Measurements from ENCODE around the gene KRT10.

KRT10 gene

DNA sequence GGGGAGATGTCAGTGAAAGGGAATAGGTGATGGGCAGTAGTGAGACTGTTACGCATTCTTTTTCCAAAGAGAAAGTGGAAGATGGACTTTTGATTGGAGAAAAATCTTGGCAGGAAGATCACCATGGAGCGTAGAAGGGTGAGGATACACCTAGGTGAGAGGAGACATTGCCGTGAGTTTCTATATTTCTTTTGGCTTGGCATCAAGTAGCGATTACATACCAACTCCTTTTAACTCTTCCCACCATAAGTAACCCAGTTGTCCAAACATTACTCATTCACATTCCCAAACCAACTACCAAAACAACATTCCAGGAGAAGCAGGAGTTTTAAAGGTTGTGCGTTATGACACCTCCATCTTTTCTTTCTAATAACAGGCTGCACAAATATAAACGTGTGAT is 11.9 kb downstream of the KRT10 start:
- TF ChIP-seq, protein P1, sequence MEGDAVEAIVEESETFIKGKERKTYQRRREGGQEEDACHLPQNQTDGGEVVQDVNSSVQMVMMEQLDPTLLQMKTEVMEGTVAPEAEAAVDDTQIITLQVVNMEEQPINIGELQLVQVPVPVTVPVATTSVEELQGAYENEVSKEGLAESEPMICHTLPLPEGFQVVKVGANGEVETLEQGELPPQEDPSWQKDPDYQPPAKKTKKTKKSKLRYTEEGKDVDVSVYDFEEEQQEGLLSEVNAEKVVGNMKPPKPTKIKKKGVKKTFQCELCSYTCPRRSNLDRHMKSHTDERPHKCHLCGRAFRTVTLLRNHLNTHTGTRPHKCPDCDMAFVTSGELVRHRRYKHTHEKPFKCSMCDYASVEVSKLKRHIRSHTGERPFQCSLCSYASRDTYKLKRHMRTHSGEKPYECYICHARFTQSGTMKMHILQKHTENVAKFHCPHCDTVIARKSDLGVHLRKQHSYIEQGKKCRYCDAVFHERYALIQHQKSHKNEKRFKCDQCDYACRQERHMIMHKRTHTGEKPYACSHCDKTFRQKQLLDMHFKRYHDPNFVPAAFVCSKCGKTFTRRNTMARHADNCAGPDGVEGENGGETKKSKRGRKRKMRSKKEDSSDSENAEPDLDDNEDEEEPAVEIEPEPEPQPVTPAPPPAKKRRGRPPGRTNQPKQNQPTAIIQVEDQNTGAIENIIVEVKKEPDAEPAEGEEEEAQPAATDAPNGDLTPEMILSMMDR (IDR thresholded peaks at IDR 0.05) = no peak

DNA sequence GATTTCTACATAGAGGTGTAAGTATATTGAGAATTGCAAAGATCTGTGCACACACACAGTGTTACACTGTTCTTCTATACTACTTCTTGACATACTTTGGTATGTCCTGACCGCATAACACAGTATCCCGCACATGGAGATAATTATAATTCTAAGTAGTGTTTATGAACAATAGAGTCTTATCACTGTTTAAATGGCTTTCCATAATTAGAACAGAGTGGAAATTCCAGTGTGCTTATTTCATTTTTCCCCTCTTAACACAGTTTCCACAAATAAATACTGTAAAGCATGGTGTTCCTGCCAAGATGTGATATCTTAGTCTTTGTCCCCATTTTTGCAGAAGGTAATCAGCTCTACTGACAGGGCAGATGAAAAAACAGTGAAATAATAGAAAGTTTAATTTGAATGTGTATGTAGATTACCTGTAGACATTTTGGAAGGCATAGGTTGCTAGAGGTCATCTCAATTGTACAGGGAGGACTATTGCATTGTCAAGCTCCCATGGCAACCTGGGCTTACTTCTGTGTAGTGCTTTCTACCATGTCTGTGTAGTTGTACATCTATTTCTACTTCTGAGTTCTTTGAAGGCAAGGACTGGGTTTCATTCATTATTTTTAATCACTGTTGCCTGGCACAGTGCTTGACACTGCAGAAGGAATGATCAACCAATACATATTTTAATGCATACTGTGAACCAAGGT is 12.5 kb downstream of the KRT10 start:
- TF ChIP-seq, protein P1 (IDR thresholded peaks at IDR 0.05) = no peak

DNA sequence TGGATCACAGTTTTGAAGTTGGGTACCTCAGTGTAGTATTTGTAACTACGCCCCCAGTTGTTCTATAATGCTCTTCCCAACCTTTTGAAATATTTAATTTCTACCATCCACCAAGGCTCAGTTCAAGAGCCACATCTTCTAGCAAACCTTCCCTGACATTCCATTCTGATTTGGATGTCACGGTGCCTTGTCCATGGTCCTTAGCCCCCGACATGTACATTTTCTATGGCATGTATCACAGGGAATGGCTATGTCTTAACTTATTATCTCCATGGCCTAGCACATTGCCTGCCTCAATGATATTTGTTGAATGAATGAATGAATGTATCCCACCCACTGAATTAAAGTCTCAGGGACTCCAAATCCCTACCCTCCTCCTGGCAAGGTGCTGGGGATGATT is 16.3 kb downstream of the KRT10 start:
- TF ChIP-seq, protein P1 (IDR thresholded peaks at IDR 0.05) = no peak

DNA sequence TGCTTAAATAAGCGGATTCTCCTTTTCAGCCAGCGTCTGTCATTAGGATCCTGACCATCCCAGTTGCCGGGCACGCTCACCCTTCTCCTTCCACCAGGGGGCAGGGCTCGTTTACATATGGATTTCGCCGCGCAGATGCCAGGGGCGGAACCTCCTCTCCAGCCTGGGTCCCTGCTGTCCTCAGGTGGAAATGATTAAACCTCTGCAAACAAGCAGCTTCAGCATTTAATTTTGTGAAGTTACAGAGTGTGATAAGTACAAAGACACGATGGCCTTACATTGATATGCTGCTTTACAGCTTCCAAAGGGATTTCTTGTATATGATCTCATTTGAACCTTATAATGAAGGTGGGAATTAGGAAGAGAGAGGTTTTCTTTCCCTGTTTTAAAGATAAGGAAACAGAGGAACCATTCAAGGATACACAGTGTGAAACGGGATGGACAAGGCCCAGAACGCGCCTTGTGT is 18.8 kb downstream of the KRT10 start:
- TF ChIP-seq, protein P1 (IDR thresholded peaks at IDR 0.05) = peak; percentile 92

DNA sequence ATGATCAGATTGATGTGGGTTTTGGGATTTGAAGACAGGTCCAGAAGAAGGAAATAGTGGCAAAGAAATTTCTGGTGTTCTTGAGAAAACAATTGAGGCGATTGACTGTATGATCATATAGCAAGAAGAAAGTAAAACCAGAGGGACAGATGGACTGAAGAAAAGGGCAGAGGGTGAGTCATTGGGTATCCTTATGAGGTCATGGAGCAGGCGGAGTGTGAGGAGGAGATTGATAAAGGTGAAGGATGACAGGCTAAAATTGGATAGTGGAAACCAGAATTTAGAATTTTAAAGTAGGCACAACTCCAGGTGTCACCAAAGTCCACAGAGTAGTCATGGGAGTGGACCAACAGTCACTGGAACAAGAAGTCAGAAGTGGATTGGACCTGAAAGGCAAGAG is 21.3 kb downstream of the KRT10 start:
- TF ChIP-seq, protein P1 (IDR thresholded peaks at IDR 0.05) = no peak

DNA sequence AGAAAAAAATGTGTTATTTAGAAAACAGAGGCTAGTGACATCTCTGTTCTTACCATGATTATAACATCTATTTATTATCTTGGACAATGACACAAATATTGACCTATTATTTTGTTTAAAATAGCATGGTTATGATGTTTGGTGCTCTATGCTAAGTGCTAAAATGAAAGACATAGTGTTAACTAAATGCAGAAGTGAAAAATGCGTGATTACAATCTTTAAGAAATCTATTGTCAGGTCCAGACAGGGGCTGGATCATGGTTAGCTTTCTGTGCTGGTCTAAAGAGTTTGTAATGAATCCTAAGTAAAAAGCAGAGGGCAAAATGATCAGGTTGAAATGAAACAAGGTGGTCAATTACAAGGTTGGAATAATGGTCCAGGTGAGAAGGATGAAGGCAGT is 22.0 kb downstream of the KRT10 start:
- TF ChIP-seq, protein P1 (IDR thresholded peaks at IDR 0.05) = no peak

DNA sequence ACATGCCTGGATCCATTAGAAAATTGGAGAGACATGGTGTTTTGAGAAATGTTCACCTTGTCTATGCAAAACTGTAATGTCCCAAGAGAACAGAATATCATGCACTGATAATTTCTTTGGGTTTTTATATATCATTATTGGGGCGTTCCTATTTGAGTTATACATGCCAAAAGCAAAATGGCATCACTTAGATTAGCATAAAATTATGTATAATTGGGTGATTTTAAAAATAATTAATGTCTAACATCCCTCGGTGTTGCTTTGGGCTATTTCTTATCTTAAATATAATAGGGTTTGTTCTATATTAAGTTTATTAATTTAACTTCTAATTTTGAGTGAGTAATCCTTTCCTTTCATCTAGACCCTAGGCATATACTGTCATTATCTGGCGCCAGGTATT is 22.6 kb downstream of the KRT10 start, which contains the start of gene KRT28:
KRT28 (minus strand) TSS at position 101 of the 400 bp plus-strand sequence; CDS start at position 35, 66 bp downstream.
- TF ChIP-seq, protein P1 (IDR thresholded peaks at IDR 0.05) = no peak

Measured in LNCAP (cell line).